IMR-90 (cell line): ENCODE data around the gene UBN1. TPM values are rescaled to one million over a fixed set of nuclear protein-coding genes. Genes with fewer than 3 reads are reported as not detected.

Experiments used
- ATAC-seq: fragments of 200-7000 bp; cut with Tn5 transposase; 2 replicates; pipeline ENCODE4 v1.9.1; 2020; ENCODE audit warnings: low read depth, mild to moderate bottlenecking, moderate library complexity
- BruUV-seq: library from RNA; stranded (reverse); fragments of 400-500 nt; replicated peaks from 2 replicates; lab custom pipeline; 2021; lab: Mats Ljungman, UMichigan
- CTCF ChIA-PET: fragments of 300-600 bp; formaldehyde crosslinking; extraction: SDS; loops from one replicate; lab custom pipeline; 2021; ENCODE audit warnings: antibody characterized with exemption; lab: Yijun Ruan, JAX
- POLR2A ChIA-PET: fragments of 300-600 bp; sonication (Branson Sonifier 250); formaldehyde crosslinking; loops from one replicate; lab custom pipeline; 2022; ENCODE audit warnings: antibody characterized with exemption; ENCODE audit not compliant: unreplicated experiment; lab: Charles Lee
- DNase-seq: peaks from one replicate; pipeline ENCODE4 v3.0.0; 2013
- H2AFZ ChIP-seq: replicated peaks from 2 replicates; pipeline ENCODE3; 2013; ENCODE audit warnings: low read length, mild to moderate bottlenecking; ENCODE audit not compliant: poor library complexity
- H2AK5ac ChIP-seq: 2 replicates; pipeline ENCODE4 v1.6.1; 2013; ENCODE audit warnings: low read depth, low read length, inconsistent platforms
- H2AK9ac ChIP-seq: replicated peaks from 2 replicates; pipeline ENCODE3; 2013; ENCODE audit warnings: mild to moderate bottlenecking, low read depth, low read length, moderate library complexity; ENCODE audit not compliant: poor library complexity
- H2BK120ac ChIP-seq: 2 replicates; pipeline ENCODE4 v1.6.1; 2013; ENCODE audit warnings: low read depth, low read length, inconsistent platforms
- H2BK15ac ChIP-seq: 3 replicates; pipeline ENCODE4 v1.6.1; 2013; ENCODE audit warnings: low read depth, low read length, inconsistent platforms
- H2BK20ac ChIP-seq: 2 replicates; pipeline ENCODE4 v1.6.1; 2013; ENCODE audit warnings: low read depth, mild to moderate bottlenecking, inconsistent platforms, low read length, moderate library complexity
- H2BK5ac ChIP-seq: 2 replicates; pipeline ENCODE4 v1.6.1; 2013; ENCODE audit warnings: mild to moderate bottlenecking, low read depth, low read length, inconsistent platforms; ENCODE audit not compliant: poor library complexity, severe bottlenecking
- H3K14ac ChIP-seq: replicated peaks from 2 replicates; pipeline ENCODE4 v1.6.1; 2013; ENCODE audit warnings: low read depth, low read length, inconsistent platforms
- H3K18ac ChIP-seq: 2 replicates; pipeline ENCODE4 v1.6.1; 2013; ENCODE audit warnings: low read depth, low read length, control low read depth
- H3K23ac ChIP-seq: 2 replicates; pipeline ENCODE4 v1.6.1; 2013; ENCODE audit warnings: low read depth, low read length, inconsistent platforms
- H3K27ac ChIP-seq: 2 replicates; pipeline ENCODE4 v1.5.1; 2013; ENCODE audit warnings: mild to moderate bottlenecking, control low read depth, low read length; ENCODE audit not compliant: insufficient read depth
- H3K27me3 ChIP-seq: 2 replicates; pipeline ENCODE4 v1.6.1; 2013; ENCODE audit warnings: low read length; ENCODE audit not compliant: control insufficient read depth, insufficient read depth
- H3K36me3 ChIP-seq: 2 replicates; pipeline ENCODE4 v1.6.1; 2013; ENCODE audit warnings: low read length, mixed read lengths; ENCODE audit not compliant: control insufficient read depth, insufficient read depth
- H3K4ac ChIP-seq: 2 replicates; pipeline ENCODE4 v1.6.1; 2013; ENCODE audit warnings: low read depth, low read length, inconsistent platforms
- H3K4me1 ChIP-seq: 2 replicates; pipeline ENCODE4 v1.6.1; 2013; ENCODE audit warnings: low read length, mixed read lengths; ENCODE audit not compliant: control insufficient read depth, insufficient read depth
- H3K4me2 ChIP-seq: 2 replicates; pipeline ENCODE4 v1.6.1; 2013; ENCODE audit warnings: low read depth, mild to moderate bottlenecking, control low read depth, low read length, moderate library complexity
- H3K4me3 ChIP-seq: 2 replicates; pipeline ENCODE4 v1.5.1; 2013; ENCODE audit warnings: low read depth, mild to moderate bottlenecking, control low read depth, low read length, moderate library complexity; ENCODE audit not compliant: insufficient read depth
- H3K56ac ChIP-seq: 2 replicates; pipeline ENCODE4 v1.6.1; 2013; ENCODE audit warnings: low read length, inconsistent platforms; ENCODE audit not compliant: insufficient read depth; ENCODE audit errors: extremely low read depth
- H3K79me1 ChIP-seq, 2 experiments: 2 replicates each; pipeline ENCODE4 v1.6.1; 2013; ENCODE audit warnings: low read length in 2 of 2, inconsistent platforms in 1 of 2, low read depth in 1 of 2
- H3K9ac ChIP-seq: 2 replicates; pipeline ENCODE4 v1.6.1; 2013; ENCODE audit warnings: low read depth, low read length, control low read depth
- H3K9me1 ChIP-seq: 2 replicates; pipeline ENCODE4 v1.6.1; 2013; ENCODE audit warnings: low read length, inconsistent platforms; ENCODE audit not compliant: insufficient read depth
- H3K9me3 ChIP-seq: 2 replicates; pipeline ENCODE4 v1.6.1; 2013; ENCODE audit warnings: low read length; ENCODE audit not compliant: control insufficient read depth, insufficient read depth
- H4K20me1 ChIP-seq: 2 replicates; pipeline ENCODE4 v1.6.1; 2013; ENCODE audit warnings: low read length, inconsistent platforms; ENCODE audit not compliant: insufficient read depth
- H4K5ac ChIP-seq: 2 replicates; pipeline ENCODE4 v1.6.1; 2013; ENCODE audit warnings: mild to moderate bottlenecking, low read depth, low read length, control low read depth
- H4K8ac ChIP-seq, 2 experiments: 2 replicates each; pipeline ENCODE4 v1.6.1; 2013; ENCODE audit warnings: low read depth in 2 of 2, low read length in 2 of 2, control low read depth in 1 of 2, inconsistent platforms in 1 of 2
- H4K91ac ChIP-seq: 2 replicates; pipeline ENCODE4 v1.6.1; 2013; ENCODE audit warnings: low read depth, low read length, inconsistent platforms; ENCODE audit not compliant: insufficient read depth
- MAZ ChIP-seq: IDR thresholded peaks from 2 replicates; pipeline ENCODE4 v1.6.1; 2012; ENCODE audit warnings: low read depth, mild to moderate bottlenecking, low read length, improper control_type of control experiment, moderate library complexity, borderline replicate concordance
- WGBS, 2 experiments: methylation state at CpG; one replicate each; pipeline versions ENCODE4 v1.1.5 to v1.1.7; 2013; ENCODE audit warnings: missing lambda C conversion rate in 2 of 2; ENCODE audit not compliant: insufficient read length in 1 of 2; ENCODE audit errors: extremely low coverage in 2 of 2; 5-methylcytosine and 5-hydroxymethylcytosine counted together
- dilution Hi-C: fragments of 300-500 bp; cut with HindIII; formaldehyde crosslinking; loops from one replicate; pipeline ENCODE4 v1.14.3; 2018; ENCODE audit warnings: low sequenced_read_pairs; ENCODE audit not compliant: unreplicated experiment
- in situ Hi-C: fragments of 300-500 bp; cut with MboI; formaldehyde crosslinking; loops from 3 replicates; pipeline ENCODE4 v1.14.3; 2019; ENCODE audit warnings: low sequenced_read_pairs, inconsistent platforms, mixed read lengths
- intact Hi-C: fragments of 100-400 bp; cut with micrococcal nuclease; formaldehyde crosslinking; loops from 2 replicates; pipeline ENCODE4 v1.10.0; 2022
- polyA plus RNA-seq, 3 experiments: library from polyadenylated mRNA; depleted of rRNA; stranded (reverse); fragments of >200 nt; gene quantifications; 2 replicates each; pipeline ENCODE4 v1.2.3, GENCODE V29; 2012; ENCODE audit warnings: low replicate concordance in 1 of 3
- total RNA-seq: library from RNA; depleted of rRNA; stranded (reverse); fragments of >200 nt; gene quantifications from 2 replicates; pipeline ENCODE4 v1.2.3, GENCODE V29; 2012

UBN1 gene
- total and polyA plus RNA-seq, 2 of the 4 experiments (the other 2 are of a cell fraction): 5.7 to 16.3 TPM

DNA sequence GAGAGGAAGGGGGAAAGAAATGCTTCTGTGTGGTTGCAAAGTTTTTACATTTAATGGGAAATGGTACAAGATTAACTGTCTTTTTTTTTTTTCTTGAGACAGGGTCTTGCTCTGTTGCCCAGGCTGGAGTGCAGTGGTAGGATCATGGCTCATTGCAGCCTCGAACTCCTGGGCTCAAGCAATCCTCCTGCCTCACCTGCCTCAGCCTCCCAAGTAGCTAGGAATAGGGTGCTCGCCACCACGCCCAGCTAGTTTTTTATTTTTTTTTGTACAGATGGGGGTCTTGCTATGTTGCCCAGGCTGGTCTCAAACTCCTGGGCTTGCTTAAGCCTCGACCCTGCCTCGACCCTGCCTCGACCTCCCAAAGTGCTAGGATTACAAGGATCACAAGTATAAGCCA, 41.0 kb upstream of the UBN1 start:
- H3K27ac ChIP-seq: no peak overlapping the region
- no TSS peak for BruUV-seq
- POLR2A ChIA-PET: no interaction called here
- no peaks in the 10 kb centered on the region for H3K9me1 ChIP-seq
- peaks cover 5% of the 10 kb centered on the region; the same call in 1 of the 2 replicates for H3K4me1 ChIP-seq
- no peak overlapping the region for H3K18ac ChIP-seq
- H3K56ac ChIP-seq: no peak overlapping the region
- H2BK5ac ChIP-seq: no peak overlapping the region
- H3K4me3 ChIP-seq: no peak overlapping the region
- no peak overlapping the region for H4K91ac ChIP-seq
- CTCF ChIA-PET: no interaction called here
- no peak for TF ChIP-seq MAZ
- no peaks in the 10 kb centered on the region for H3K9me3 ChIP-seq
- H2BK15ac ChIP-seq: no peak overlapping the region
- H3K79me1 ChIP-seq: peaks cover 0 to 7% of the 10 kb centered on the region in 2 experiments; a peak in 2 of 4 replicates
- no peak overlapping the region for H3K9ac ChIP-seq
- no peak overlapping the region for H2BK120ac ChIP-seq
- H2AFZ ChIP-seq: no peak overlapping the region
- no CpG with 5 or more reads among the region's 6 CpGs for WGBS, 2 experiments
- H4K8ac ChIP-seq: no peak overlapping the region
- no peak overlapping the region for H2AK5ac ChIP-seq
- in situ Hi-C loops (no loop called here), intact Hi-C loops (no loop called here), dilution Hi-C loops (no loop called here)
- no peak overlapping the region for H4K5ac ChIP-seq
- H3K23ac ChIP-seq: no peak overlapping the region; the same call in 1 of the 2 replicates
- H4K20me1 ChIP-seq: no peaks in the 10 kb centered on the region; the same call in 1 of the 2 replicates
- ATAC-seq (no peak), DNase-seq (no peak)
- no peak overlapping the region for H3K14ac ChIP-seq
- H2AK9ac ChIP-seq: no peak overlapping the region
- peaks cover 37% of the 10 kb centered on the region for H3K36me3 ChIP-seq
- H3K4ac ChIP-seq: no peak overlapping the region
- no peaks in the 10 kb centered on the region for H3K27me3 ChIP-seq
- H3K4me2 ChIP-seq: no peak overlapping the region
- no peak overlapping the region for H2BK20ac ChIP-seq
